DMS53 (cell line): ENCODE measurements around the gene ZBED4.
"Not testable (repeated sequence)": the region's sequence is repeated elsewhere in the genome, so short reads cannot be mapped to it uniquely, and the experiment has no call there.

Experiments used
- DNase-seq: peaks from one replicate; lab custom pipeline; 2025; lab: John Stamatoyannopoulos, UW

ZBED4 gene

DNA sequence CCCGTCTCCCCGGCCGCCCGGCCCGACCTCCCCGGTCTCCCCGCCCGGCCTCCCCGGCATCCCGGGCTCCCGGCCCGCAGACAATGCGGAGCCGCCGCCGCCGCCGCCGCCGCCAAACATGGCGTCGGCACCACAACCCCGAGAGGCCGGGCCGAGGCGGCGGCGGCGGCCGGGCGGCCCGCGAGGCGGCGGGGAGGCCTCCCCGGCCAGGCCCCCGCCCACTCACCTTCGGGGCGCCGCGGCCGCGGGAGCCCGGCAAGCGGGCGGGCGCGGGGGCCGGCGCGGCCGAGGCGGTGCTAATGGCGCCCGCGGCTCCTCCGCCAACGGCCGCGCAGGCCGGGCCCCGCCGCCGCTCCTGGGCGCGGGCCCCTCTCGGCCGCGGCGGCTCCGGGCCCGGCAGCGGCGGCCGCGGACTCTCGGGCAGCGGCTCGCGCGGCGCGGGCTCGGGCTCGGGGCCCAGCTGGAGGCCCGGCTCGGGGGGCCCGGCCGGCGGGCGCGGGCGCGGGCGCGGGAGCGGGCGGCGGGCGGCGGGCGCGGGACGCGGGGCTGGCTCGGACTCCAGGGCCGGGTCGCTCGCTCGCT, 26.3 kb upstream of the ZBED4 start:
- DNase-seq = peak; percentile 57

DNA sequence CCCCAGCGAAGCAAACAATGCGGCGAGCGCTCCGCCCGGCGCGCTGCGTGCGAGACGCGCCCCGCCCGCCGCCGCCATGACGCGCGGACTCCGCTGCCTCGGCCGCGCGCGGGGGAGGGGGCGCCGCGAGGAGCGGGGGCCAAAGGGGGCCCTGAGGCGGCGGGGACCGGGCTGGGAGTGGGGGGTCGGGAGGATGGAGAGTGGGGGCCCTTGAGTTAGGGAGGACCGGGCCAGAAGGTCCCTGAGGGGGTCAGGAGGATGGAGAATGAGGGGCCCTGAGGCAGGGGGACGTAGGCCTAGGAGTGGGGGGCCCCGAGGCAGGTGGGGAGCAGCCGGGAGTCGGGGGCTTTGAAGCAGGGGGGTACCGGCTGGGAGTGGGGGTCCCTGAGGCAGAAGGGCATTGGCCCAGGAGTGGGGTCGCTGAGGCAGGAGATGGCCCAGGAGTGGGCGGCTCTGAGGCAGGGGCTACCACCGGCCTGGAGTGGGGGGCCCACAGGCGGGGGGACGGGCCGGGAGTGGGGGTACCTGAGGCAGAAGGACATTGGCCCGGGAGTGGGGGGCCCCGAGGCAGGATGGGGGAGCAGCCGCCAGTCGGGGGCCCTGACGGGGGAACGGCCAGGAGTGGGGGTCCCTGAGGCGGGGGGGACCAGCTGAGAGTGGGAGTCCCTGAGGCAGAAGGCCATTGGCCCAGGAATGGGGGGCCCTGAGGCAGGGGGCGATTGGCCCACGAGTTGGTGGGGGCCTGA, 25.6 kb upstream of the ZBED4 start, which contains the start of gene BRD1:
BRD1 (minus strand) TSS at position 21 of the 746 bp plus-strand sequence. CDS start 3,556 bp downstream, outside the sequence.
- peak; percentile 84 for DNase-seq

DNA sequence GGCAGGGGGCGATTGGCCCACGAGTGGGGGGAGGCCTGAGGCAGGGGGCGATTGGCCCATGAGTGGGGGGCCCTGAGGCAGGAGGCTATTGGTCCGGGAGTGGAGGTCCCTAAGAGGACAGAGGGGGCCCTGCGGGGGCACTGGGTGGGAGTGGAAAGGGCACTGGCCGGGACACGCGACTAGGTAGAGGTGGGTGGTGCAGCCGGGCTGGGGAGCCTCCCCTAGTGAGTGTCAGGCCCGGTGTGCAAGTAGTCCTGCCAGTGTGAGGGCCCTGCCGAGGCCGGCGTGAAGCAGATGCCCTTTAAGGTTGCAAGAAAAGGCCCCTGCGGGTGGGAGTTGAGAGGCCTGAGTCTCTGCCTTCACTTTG, 25.1 kb upstream of the ZBED4 start:
- no peak for DNase-seq

DNA sequence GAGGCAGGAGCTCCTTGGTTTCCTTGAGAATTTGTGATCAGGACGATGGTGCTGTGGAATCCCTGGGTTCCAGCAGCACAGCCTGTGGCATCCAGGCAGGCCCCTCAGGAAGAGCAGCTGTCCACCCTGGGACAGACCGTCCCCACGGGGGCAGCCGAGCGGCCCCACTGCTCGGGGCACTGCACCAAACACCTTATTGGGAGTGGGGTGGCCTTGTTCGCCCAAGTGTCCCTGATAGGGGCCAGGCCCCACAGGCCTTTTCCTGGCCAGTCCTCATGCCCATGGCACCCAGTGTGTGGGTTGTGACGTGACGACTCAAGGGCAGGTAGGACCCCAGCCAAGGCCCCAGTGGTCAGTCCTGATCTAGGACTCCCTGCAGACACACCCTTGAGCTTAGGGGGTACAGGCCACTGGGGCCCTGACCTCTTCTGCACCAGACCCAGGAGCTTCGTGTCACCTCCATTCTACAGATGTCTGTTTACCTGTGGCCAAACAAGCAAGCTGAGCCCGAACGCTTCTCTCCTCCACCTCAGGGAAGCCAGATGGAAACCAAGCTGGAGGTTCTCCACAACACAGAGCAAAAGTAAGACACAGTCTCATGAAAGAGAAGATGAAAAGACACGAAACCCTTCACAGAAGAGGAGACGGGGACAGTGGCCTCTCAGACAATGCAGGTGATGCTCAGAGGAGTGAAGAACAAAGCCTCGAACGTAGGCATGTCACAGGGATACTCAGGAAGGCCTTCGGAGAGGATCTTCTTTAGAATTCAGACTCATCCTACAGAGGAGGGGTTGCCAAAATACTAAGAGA, 24.4 kb upstream of the ZBED4 start:
- DNase-seq = no peak

DNA sequence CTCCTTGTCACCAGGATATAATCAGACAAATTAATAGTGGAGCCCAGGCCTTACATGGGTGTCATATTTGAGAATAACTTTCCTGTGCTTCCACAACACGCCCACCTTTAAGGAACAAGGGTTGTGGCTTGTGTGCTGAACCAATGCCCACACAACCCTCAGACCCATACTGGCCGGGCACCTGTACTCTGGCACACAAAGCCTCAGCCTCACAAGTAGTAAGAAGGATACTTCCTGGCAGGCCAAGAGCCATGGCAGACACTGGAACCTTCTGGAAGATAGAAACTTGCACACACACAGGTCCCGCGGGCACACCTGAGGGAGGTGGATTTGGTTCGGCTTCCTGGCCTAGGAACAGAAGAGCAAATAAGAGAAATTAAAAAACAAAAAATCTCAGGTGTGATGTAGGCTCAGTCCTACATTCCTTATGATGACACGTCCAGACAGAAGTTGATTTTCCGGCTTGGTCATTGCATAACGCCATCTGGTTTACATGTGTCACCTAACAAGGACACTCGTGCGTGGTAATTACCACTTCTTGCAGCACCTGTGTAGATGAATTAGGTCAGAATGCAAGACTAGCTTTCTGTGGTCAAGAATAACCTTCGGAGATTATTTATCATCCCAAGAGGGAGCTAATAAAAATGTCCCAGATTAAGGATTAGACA, 20.2 kb upstream of the ZBED4 start:
- DNase-seq = peak; percentile 89

GRCh38 chr22:49838771-49839717, 14.6 kb upstream of the ZBED4 start:
- no peak for DNase-seq

DNA sequence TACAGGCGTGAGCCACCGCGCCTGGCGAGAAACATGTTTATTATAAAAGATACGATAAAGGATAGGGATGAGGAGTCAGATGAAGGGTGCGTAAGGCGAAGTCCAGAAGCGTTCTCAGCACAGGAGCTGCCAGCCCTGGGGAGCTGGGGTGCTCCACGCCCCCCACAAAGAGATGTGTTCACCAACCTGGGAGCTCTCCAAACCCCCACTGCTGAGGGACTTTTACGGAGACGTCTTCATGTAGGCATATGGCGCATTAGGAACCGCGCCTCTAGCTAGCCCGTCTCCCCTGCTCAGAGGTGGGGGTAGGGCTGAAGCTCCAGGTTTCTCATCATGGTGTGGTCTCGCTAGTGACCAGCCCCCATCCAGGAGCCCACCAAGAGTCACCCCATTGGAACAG, 8.4 kb upstream of the ZBED4 start:
- no peak for DNase-seq

DNA sequence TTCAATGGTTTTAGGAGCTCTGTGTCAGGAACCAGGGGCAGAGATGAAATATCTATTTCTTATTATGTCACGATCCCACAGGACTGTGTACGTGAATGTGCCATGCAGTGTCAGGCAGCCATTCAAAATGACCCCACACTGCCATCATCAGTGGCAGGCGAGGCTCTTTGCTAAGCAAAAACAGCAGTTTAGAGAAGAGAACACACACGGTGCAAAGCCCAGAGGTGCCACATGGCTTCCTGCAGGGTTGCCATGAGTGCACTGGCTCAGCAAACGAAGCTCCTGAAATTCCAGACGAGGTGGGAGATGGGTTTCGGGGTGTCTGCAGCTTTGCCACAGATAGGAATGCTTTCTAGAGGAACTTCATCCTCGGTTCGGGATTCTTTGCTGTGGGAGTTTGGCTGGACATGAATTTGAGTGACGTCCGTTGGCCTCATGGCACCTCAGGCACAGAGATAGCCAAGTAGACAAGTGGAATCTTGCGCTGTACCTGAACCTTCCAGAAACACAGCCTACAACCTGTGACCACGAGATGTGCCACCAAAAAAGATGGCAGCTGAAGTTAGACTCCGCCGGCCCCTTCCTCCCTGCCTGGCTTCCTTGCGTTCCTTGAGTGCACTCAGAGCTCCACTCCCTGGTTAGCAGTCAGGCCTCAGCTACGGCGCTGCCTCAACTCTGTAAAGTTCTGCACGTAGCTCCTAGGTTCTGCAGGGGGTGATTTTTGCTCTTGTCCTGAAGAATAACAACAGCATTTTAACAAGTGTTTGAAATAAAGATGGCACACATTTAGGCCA, 7.8 kb upstream of the ZBED4 start:
- no peak for DNase-seq

DNA sequence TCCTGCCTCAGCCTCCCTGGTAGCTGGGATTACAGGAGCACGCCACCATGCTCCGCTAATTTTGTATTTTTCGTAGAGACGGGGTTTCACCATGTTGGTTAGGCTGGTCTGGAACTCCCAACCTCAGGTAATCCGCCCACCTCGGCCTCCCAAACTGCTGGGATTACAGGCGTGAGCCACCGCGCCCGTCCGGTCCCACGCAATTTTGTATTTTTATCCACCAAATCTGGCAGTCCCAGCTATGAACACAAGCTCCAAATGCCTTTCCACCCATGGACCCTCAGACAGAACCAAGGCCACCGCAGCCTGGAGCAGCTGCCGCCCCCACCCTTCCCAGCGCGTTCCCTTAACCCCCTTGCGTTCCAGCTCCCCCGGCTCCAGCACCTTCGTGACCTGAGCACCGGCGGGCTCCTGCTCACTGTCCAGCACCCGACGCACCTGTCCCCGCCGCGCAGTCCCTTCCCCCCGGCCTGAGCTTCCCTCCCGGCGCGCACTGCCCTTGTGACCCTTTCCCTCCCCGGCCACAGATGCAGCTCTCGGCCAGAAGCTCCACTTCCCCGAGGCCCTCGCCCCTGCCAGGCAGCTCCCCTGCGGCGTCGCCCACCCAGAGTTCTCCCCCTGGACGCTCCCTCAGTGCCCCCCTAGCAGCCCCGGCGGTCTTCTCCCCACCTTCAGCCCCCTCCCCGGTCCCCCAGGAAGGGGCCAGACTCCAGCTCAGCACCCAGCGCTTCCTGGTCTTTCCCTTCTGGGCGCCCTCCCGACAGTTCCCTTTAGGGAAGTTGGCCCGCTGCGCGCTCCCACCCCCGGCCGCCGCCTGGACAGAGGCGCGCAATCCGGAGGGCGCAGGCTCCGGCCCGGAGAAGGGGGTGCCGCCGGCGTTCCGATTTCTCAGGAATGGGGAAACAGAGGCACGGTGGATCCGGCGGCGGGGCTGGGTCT, 5.6 kb upstream of the ZBED4 start:
- peak; percentile 46 for DNase-seq

DNA sequence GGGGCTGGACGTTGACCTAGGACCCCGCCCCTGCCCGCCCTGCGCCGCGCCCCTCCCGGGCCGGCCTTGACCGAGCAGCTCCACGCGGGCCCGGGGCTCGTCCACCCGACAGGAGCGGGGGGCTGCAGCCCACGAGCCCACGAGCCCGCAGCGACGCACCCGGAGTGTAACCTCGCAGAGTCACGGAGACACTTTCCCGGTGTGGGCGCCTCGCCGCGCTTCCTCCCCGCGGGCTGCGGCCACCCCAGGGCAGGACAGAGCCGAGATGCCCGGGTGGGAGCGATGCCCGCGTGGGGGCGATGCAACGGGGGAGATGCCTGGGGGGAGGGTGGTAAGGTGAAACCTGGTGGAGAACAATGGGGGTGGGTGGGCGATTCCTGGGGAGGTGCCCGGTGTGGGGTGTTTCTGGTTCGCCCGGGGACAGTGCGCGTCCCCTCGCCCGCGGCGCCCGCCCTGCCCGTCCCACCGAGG, 4.9 kb upstream of the ZBED4 start:
- DNase-seq = no peak

DNA sequence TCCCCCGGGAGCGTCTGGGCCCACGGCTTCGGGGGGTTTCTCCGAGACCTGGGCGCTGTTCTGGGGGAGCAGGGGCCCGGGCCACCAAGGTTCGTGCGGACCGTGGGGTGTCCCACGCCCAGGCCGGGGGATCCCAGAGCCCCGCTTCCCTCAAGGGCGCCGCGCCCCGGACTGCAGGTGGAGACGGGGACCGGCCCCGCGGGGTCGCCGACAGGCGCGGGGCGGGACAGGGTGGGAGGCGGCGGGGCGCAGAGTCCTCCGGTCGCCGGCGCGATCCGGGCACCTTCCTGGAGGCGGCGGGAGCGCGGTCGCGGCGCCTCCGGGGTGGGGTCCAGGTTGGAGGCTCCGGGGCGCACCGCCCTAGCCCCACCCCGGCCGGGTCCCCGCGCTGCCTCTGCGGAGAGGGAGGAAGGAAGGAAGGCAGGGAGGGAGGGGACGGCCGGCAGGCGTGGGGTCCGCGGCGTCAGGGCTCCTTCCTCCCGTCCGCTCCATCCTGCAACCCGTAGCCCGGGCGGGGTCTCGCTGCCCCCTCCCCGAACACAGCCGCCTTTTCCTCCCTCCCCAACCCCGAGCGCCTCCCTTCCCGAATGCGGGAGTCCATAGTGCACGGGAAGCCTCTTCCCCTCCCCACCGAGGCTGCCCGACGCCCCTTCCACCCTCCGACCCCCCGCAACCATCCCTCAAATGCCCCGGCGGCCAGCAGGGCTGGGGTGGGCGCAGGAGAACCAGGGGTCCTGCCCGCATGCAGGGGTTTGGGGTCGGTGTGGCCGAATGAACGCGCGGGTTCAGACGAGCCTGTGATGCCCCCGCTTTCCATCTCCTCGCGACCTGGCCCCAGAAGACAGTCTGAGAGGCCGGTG, 4.3 kb upstream of the ZBED4 start:
- no peak for DNase-seq

- DNase-seq = peak; percentile 19
Measured at GRCh38 chr22:49850021-49850911, 3.4 kb upstream of the ZBED4 start.

DNA sequence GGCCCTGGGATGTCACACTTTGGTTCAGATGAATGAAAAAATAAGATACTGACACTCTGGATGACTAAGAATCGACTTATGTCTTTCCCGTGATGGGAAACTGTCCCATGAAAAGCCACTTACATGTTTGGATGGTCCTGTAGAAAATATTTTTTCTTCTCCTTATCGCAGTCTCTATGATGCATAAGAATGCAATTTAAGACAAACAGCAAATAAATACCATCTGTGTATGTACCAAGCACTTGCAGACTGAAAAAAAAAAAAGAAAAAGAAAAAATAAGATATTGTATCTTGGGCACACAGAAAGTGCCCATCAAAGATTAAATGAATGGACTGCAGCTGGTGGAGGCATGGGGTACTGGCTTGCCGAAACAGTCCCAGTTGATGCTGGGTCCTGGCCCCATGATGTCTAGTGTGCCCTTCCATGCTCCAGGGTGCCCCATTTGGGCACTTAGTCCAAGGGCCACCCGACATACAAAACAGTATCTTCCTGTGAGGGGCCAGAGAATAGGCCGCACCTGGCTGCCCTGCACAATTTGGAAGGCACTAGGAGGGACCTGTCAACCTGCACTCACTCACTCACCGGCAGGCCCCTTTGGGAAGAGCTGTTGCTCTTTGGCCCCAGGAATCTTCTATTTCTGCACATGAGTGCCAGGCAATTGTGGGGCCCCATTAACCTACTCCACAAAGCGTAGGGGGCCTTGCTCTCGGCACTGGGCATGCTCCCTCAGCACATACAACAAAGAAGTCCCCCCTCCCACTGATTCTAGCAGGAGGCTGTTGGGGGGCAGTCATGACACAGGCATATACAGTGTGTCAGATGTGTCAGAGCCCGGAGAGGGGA, 2.5 kb upstream of the ZBED4 start:
- no peak for DNase-seq

DNA sequence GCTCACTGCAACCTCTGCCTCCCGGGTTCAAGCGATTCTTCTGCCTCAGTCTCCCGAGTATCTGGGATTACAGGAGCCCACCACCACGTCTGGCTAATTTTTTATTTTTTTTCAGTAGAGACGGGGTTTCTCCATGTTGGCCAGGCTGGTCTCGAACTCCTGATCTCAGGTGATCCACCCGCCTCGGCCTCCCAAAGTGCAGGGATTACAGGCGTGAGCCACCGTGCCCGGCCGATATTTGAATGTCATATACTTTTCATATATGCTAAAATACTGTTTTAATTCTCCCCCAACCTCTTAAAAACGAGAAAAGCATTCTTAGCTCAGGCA, 1.1 kb upstream of the ZBED4 start:
- not testable (repeated sequence) for DNase-seq

DNA sequence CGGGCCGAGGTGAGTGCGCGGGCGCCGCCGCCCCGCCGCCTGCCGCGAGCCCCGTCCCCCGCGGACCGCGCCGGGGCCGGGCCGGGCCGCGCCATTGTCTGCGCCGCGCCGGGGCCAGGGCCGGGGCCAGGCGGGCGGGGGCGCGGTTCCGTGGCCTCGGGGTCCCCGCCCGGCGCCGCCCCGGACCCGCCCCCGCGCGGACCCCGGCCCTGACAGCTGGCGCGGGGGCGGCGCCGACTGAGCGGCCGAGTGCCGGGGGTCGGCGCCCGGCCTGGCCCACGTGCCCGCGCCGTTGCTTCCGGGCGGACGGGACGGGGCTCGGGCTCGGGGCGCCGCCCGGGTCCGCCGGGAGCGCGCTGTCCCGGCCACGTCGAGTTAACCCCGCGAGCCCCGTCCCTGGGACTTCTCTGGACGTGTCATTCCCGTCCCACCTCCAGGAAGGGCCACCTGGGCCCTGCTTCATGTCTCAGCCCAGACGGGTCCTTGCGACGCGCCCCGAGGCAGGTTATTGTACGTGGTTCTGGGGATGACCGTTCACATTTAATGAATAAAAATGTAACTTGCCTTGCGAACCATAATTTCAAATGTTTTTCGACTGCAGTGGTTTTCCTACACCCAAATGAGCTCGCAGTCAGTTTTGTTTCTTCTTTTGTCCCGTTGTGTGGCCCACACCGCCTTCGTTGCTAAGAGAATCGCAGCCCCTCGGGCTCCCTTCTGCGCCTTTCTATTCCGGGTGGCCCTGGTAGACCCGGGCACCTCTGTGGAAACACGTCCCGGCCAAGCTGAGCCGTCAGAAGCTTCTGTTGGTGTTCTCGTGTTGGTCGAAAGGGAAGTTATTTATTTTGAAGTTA, 562 bp downstream of the ZBED4 start:
- peak; percentile 60 for DNase-seq
